ENCODE results near the gene SMCO3.

The SMCO3 gene

GRCh38 chr12:14845350-14845750 lies 31.4 kb upstream of the SMCO3 start:
- TF ChIP-seq MAX (IDR thresholded peaks at IDR 0.05; ENCODE audit: low read depth, low read length) (no peak), POLR2A (IDR thresholded peaks at IDR 0.05; ENCODE audit: extremely low read depth, insufficient read length) (no peak), CTCF (IDR thresholded peaks at IDR 0.05; ENCODE audit: low read depth, low read length) (peak; percentile 64), MYC (IDR thresholded peaks at IDR 0.05; ENCODE audit: low read depth, low read length) (no peak)
- no peak overlapping the region for H3K4me3 ChIP-seq (ENCODE audit: low read depth, low read length)
- peak; percentile 59 for DNase-seq (ENCODE audit: low read depth)

- TF ChIP-seq MAX (IDR thresholded peaks at IDR 0.05; ENCODE audit: low read depth, low read length) (no peak), CTCF (IDR thresholded peaks at IDR 0.05; ENCODE audit: low read depth, low read length) (no peak), MYC (IDR thresholded peaks at IDR 0.05; ENCODE audit: low read depth, low read length) (no peak), POLR2A (IDR thresholded peaks at IDR 0.05; ENCODE audit: extremely low read depth, insufficient read length) (no peak)
- no peak for DNase-seq (ENCODE audit: low read depth)
- no peak overlapping the region for H3K4me3 ChIP-seq (ENCODE audit: low read depth, low read length)
Observed at GRCh38 chr12:14844401-14844800, 30.4 kb upstream of the SMCO3 start.

GRCh38 chr12:14843425-14843887 lies 29.5 kb upstream of the SMCO3 start, which contains the start of gene ART4:
Gene ART4 (minus strand): TSS chr12:14843526. CDS start chr12:14843113, 413 bp downstream.
- no peak for DNase-seq (ENCODE audit: low read depth)
- no peak within 1 kb of the TSS for H3K4me3 ChIP-seq (ENCODE audit: low read depth, low read length)
- TF ChIP-seq MYC (IDR thresholded peaks at IDR 0.05; ENCODE audit: low read depth, low read length) (no peak), POLR2A (IDR thresholded peaks at IDR 0.05; ENCODE audit: extremely low read depth, insufficient read length) (no peak), CTCF (IDR thresholded peaks at IDR 0.05; ENCODE audit: low read depth, low read length) (no peak), MAX (IDR thresholded peaks at IDR 0.05; ENCODE audit: low read depth, low read length) (no peak)

- H3K4me3 ChIP-seq (ENCODE audit: low read depth, low read length), result no peak overlapping the region
- no peak for DNase-seq (ENCODE audit: low read depth)
- TF ChIP-seq CTCF (IDR thresholded peaks at IDR 0.05; ENCODE audit: low read depth, low read length) (no peak), POLR2A (IDR thresholded peaks at IDR 0.05; ENCODE audit: extremely low read depth, insufficient read length) (no peak), MYC (IDR thresholded peaks at IDR 0.05; ENCODE audit: low read depth, low read length) (no peak), MAX (IDR thresholded peaks at IDR 0.05; ENCODE audit: low read depth, low read length) (no peak)
Observed at GRCh38 chr12:14842315-14842714, 28.3 kb upstream of the SMCO3 start.

GRCh38 chr12:14841761-14842160 lies 27.8 kb upstream of the SMCO3 start:
- no peak for DNase-seq (ENCODE audit: low read depth)
- TF ChIP-seq MYC (IDR thresholded peaks at IDR 0.05; ENCODE audit: low read depth, low read length) (no peak), MAX (IDR thresholded peaks at IDR 0.05; ENCODE audit: low read depth, low read length) (no peak), POLR2A (IDR thresholded peaks at IDR 0.05; ENCODE audit: extremely low read depth, insufficient read length) (no peak), CTCF (IDR thresholded peaks at IDR 0.05; ENCODE audit: low read depth, low read length) (no peak)
- H3K4me3 ChIP-seq (ENCODE audit: low read depth, low read length), result no peak overlapping the region

Data from NB4 (cell line).